Panc1 (cell line): ENCODE measurements around the gene CDH8. TPM values are rescaled to one million over a fixed set of nuclear protein-coding genes. Genes with fewer than 3 reads are reported as not detected.

Experiments used
- ATAC-seq: fragments of 200-7000 bp; cut with Tn5 transposase; 2 replicates; pipeline ENCODE4 v1.9.1; 2020; ENCODE audit warnings: mild to moderate bottlenecking, moderate library complexity
- BruUV-seq: library from RNA; stranded (reverse); fragments of 400-500 nt; replicated peaks from 2 replicates; lab custom pipeline; 2021; lab: Mats Ljungman, UMichigan
- CTCF ChIA-PET: fragments of 300-600 bp; sonication (Branson Sonifier 250); formaldehyde crosslinking; loops from one replicate; lab custom pipeline; 2022; ENCODE audit warnings: antibody characterized with exemption; lab: Charles Lee
- POLR2A ChIA-PET: fragments of 300-600 bp; sonication (Branson Sonifier 250); formaldehyde crosslinking; loops from one replicate; lab custom pipeline; 2022; ENCODE audit warnings: antibody characterized with exemption; lab: Charles Lee
- DNase-seq: peaks from one replicate; pipeline ENCODE4 v3.0.0-alpha.2; 2010; ENCODE audit warnings: low read depth, low spot score
- H3K27ac ChIP-seq: 2 replicates; pipeline ENCODE4 v1.5.1; 2011; ENCODE audit warnings: mild to moderate bottlenecking, low read length, inconsistent platforms
- H3K27me3 ChIP-seq: fragments of 200-500 bp; sonication (Bioruptor generic); 2 replicates; pipeline ENCODE4 v1.6.0; 2014; ENCODE audit warnings: low read length, inconsistent platforms; ENCODE audit not compliant: control insufficient read depth, insufficient read depth
- H3K36me3 ChIP-seq: fragments of 200-500 bp; sonication (Bioruptor generic); 2 replicates; pipeline ENCODE4 v1.5.1; 2014; ENCODE audit warnings: inconsistent platforms, mild to moderate bottlenecking, low read length, moderate library complexity; ENCODE audit not compliant: control insufficient read depth, insufficient read depth
- H3K4me1 ChIP-seq: 2 replicates; pipeline ENCODE4 v1.5.1; 2011; ENCODE audit warnings: inconsistent platforms, mild to moderate bottlenecking, low read length, moderate library complexity; ENCODE audit not compliant: control insufficient read depth, insufficient read depth
- H3K4me3 ChIP-seq, 2 experiments: 2 replicates each; pipeline ENCODE4 v1.5.1; 2011 to 2012; ENCODE audit warnings: low read depth in 2 of 2, low read length in 2 of 2, mild to moderate bottlenecking in 2 of 2, inconsistent platforms in 1 of 2, moderate library complexity in 1 of 2
- H3K9me3 ChIP-seq: fragments of 200-500 bp; sonication (Bioruptor generic); 2 replicates; pipeline ENCODE4 v1.5.1; 2014; ENCODE audit warnings: low read depth, mild to moderate bottlenecking, inconsistent platforms, low read length, moderate library complexity; ENCODE audit not compliant: control insufficient read depth, insufficient read depth
- CTCF ChIP-seq: fragments of 450-650 bp; IDR thresholded peaks from 2 replicates; pipeline ENCODE4 v1.5.1; 2017; ENCODE audit warnings: mild to moderate bottlenecking
- POLR2AphosphoS5 ChIP-seq: IDR thresholded peaks from 2 replicates; pipeline ENCODE4 v1.6.1; 2012; ENCODE audit warnings: mild to moderate bottlenecking, low read depth, low read length, moderate library complexity
- REST ChIP-seq, 2 experiments: IDR thresholded peaks; 2 replicates each; pipeline ENCODE4 v1.6.1; 2011 to 2012; ENCODE audit warnings: low read depth in 2 of 2, control low read depth in 1 of 2, low read length in 1 of 2, mild to moderate bottlenecking in 1 of 2, moderate library complexity in 1 of 2; ENCODE audit not compliant: insufficient read depth in 1 of 2
- SIN3A ChIP-seq: IDR thresholded peaks from 2 replicates; pipeline ENCODE4 v1.6.1; 2012; ENCODE audit warnings: low read depth, mild to moderate bottlenecking, low read length, moderate library complexity, borderline replicate concordance; ENCODE audit not compliant: insufficient read depth
- TCF7L2 ChIP-seq: IDR thresholded peaks from 2 replicates; pipeline ENCODE4 v1.6.1; 2011; ENCODE audit warnings: mild to moderate bottlenecking, low read depth, low read length, inconsistent platforms
- in situ Hi-C: cut with HindIII; loops from 2 replicates; pipeline ENCODE4 v1.10.0; 2016; ENCODE audit warnings: low sequenced_read_pairs, low pct_unique_long_range_greater_than_20kb
- intact Hi-C: fragments of 100-400 bp; cut with micrococcal nuclease; formaldehyde crosslinking; loops from one replicate; pipeline ENCODE4 v1.10.0; 2022; ENCODE audit not compliant: unreplicated experiment
- total RNA-seq: library from RNA; stranded (reverse); gene quantifications from one replicate; pipeline ENCODE4 v1.2.1, GENCODE V29; 2021; ENCODE audit not compliant: unreplicated experiment

The CDH8 gene
- total RNA-seq, 1 experiment from 2014 or later: 0.21 TPM

- ATAC-seq (no peak), DNase-seq (no peak)
- Histone ChIP-seq H3K27ac (no peak overlapping the region), H3K36me3 (no peaks in the 10 kb centered on the region), H3K9me3 (no peaks in the 10 kb centered on the region), H3K4me3 (no peak overlapping the region), H3K27me3 (no peaks in the 10 kb centered on the region), H3K4me1 (no peaks in the 10 kb centered on the region)
- TF ChIP-seq POLR2AphosphoS5: no peak
- TF ChIP-seq REST (IDR thresholded peaks at IDR 0.05; ENCODE audit: insufficient read depth in 1 of 2, low read depth in 2 of 2, low read length in 1 of 2): no peak
- no peak for TF ChIP-seq SIN3A
- no peak for TF ChIP-seq TCF7L2
- TF ChIP-seq CTCF: no peak
- POLR2A ChIA-PET: no interaction called here
- BruUV-seq: no TSS peak
- CTCF ChIA-PET: no interaction called here
- in situ Hi-C loops (no loop called here), intact Hi-C loops (no loop called here)
Observed at GRCh38 chr16:61671161-61671560, 365.1 kb downstream of the CDH8 start.

- H3K27ac ChIP-seq: no peak overlapping the region
- no peak for ATAC-seq
- in situ Hi-C loops: no loop called here
- POLR2A ChIA-PET: no interaction called here
- CTCF ChIA-PET: no interaction called here
- no peaks in the 10 kb centered on the region for H3K36me3 ChIP-seq
- TF ChIP-seq CTCF (no peak), TCF7L2 (no peak), POLR2AphosphoS5 (no peak), REST (IDR thresholded peaks at IDR 0.05; ENCODE audit: insufficient read depth in 1 of 2, low read depth in 2 of 2, low read length in 1 of 2) (no peak), SIN3A (no peak)
- no peak overlapping the region for H3K4me3 ChIP-seq
- no TSS peak for BruUV-seq
- H3K27me3 ChIP-seq: no peaks in the 10 kb centered on the region
- no peak for DNase-seq
- H3K4me1 ChIP-seq: no peaks in the 10 kb centered on the region
- no peaks in the 10 kb centered on the region for H3K9me3 ChIP-seq
- intact Hi-C loops: no loop called here
Observed at GRCh38 chr16:61665512-61665911, 370.7 kb downstream of the CDH8 start.
